CD14-positive monocyte (primary cell): ENCODE results near the gene C9orf50. TPM values are rescaled to one million over a fixed set of nuclear protein-coding genes. Genes with fewer than 3 reads are reported as not detected.
A peak's percentile ranks its signal among the peaks of the same experiment; 100 is the strongest.

Experiments
- DNase-seq, 3 donors: peaks; one replicate each; pipeline ENCODE4 v3.0.0-alpha.2; 2011 to 2022
- H2AFZ ChIP-seq: 2 replicates; pipeline ENCODE4 v1.6.0; 2012; ENCODE audit warnings: mild to moderate bottlenecking, low read depth, low read length, inconsistent platforms; ENCODE audit not compliant: insufficient read depth, poor library complexity, severe bottlenecking
- H3K27ac ChIP-seq, 2 donors: 1 replicate in 1 of 2; 2 replicates in 1 of 2; pipeline ENCODE4 v1.5.1; 2012 to 2013; ENCODE audit warnings: low read length in 2 of 2, control low read depth in 1 of 2, inconsistent platforms in 1 of 2, low read depth in 1 of 2, mild to moderate bottlenecking in 1 of 2
- H3K27me3 ChIP-seq, 2 donors: one replicate each; pipeline versions ENCODE4 v1.6.0 to v1.6.1; 2011 to 2013; ENCODE audit warnings: low read length in 2 of 2; ENCODE audit not compliant: control insufficient read depth in 2 of 2, insufficient read depth in 2 of 2
- H3K36me3 ChIP-seq, 2 donors: replicated peaks in 1 of 2; 1 replicate in 1 of 2; 2 replicates in 1 of 2; pipeline versions ENCODE4 v1.5.1 to v1.6.1; 2012 to 2013; ENCODE audit warnings: low read length in 2 of 2, control low read depth in 1 of 2, inconsistent platforms in 1 of 2, mild to moderate bottlenecking in 1 of 2; ENCODE audit not compliant: insufficient read depth in 2 of 2, control insufficient read depth in 1 of 2
- H3K4me1 ChIP-seq, 2 donors: 1 replicate in 1 of 2; 2 replicates in 1 of 2; pipeline versions ENCODE4 v1.5.1 to v1.6.1; 2012 to 2013; ENCODE audit warnings: low read length in 2 of 2, control low read depth in 1 of 2, inconsistent platforms in 1 of 2, mild to moderate bottlenecking in 1 of 2, moderate library complexity in 1 of 2; ENCODE audit not compliant: insufficient read depth in 2 of 2, control insufficient read depth in 1 of 2
- H3K4me2 ChIP-seq: replicated peaks from 2 replicates; pipeline ENCODE3; 2012; ENCODE audit warnings: low read length, moderate library complexity, mild to moderate bottlenecking; ENCODE audit not compliant: poor library complexity, severe bottlenecking; ENCODE audit errors: extremely low read depth
- H3K4me3 ChIP-seq, 3 experiments: fragments of 200-600 bp in 1 of 3; sonication (generic) in 1 of 3; replicated peaks in 1 of 3; 1 replicate in 2 of 3; 2 replicates in 1 of 3; pipeline ENCODE4 v1.5.1; 2011 to 2013; ENCODE audit warnings: low read length in 3 of 3, mild to moderate bottlenecking in 3 of 3, control low read depth in 2 of 3, low read depth in 2 of 3, inconsistent platforms in 1 of 3, moderate library complexity in 1 of 3
- H3K79me2 ChIP-seq: 2 replicates; pipeline ENCODE4 v1.6.0; 2012; ENCODE audit warnings: mild to moderate bottlenecking, control low read depth, inconsistent platforms, low read length, moderate library complexity; ENCODE audit not compliant: insufficient read depth
- H3K9ac ChIP-seq: 2 replicates; pipeline ENCODE4 v1.6.0; 2017; ENCODE audit warnings: low read length, mild to moderate bottlenecking; ENCODE audit not compliant: insufficient read depth, poor library complexity, severe bottlenecking
- H3K9me3 ChIP-seq, 2 donors: replicated peaks in 1 of 2; 1 replicate in 1 of 2; 2 replicates in 1 of 2; pipeline versions ENCODE4 v1.5.1 to v1.6.1; 2012 to 2013; ENCODE audit warnings: low read length in 2 of 2, control low read depth in 1 of 2; ENCODE audit not compliant: control insufficient read depth in 1 of 2, insufficient read depth in 1 of 2
- H4K20me1 ChIP-seq: 2 replicates; pipeline ENCODE4 v1.6.0; 2012; ENCODE audit warnings: mild to moderate bottlenecking, low read length, control low read depth, moderate library complexity; ENCODE audit not compliant: insufficient read depth
- H3K27ac Mint-ChIP-seq, 7 donors: one replicate each; pipeline ENCODE4 v1.8.0; 2020; ENCODE audit warnings: mild to moderate bottlenecking in 7 of 7, mixed read lengths in 7 of 7, moderate library complexity in 6 of 7, inconsistent platforms in 2 of 7
- H3K27me3 Mint-ChIP-seq, 3 donors: one replicate each; pipeline ENCODE4 v1.8.0; 2021 to 2022; ENCODE audit warnings: low read depth in 3 of 3, mild to moderate bottlenecking in 3 of 3, mixed read lengths in 3 of 3, moderate library complexity in 3 of 3, inconsistent platforms in 1 of 3
- H3K36me3 Mint-ChIP-seq, 2 donors: one replicate each; pipeline ENCODE4 v1.8.0; 2020; ENCODE audit warnings: mixed read lengths in 2 of 2, inconsistent platforms in 1 of 2, mild to moderate bottlenecking in 1 of 2
- H3K4me1 Mint-ChIP-seq: one replicate; pipeline ENCODE4 v1.8.0; 2020; ENCODE audit warnings: mild to moderate bottlenecking, mixed read lengths
- H3K4me3 Mint-ChIP-seq, 2 donors: one replicate each; pipeline ENCODE4 v1.8.0; 2020; ENCODE audit warnings: mild to moderate bottlenecking in 2 of 2, mixed read lengths in 2 of 2, moderate library complexity in 1 of 2
- H3K9me3 Mint-ChIP-seq, 7 donors: one replicate each; pipeline ENCODE4 v1.8.0; 2020 to 2022; ENCODE audit warnings: mixed read lengths in 7 of 7, mild to moderate bottlenecking in 6 of 7, moderate library complexity in 6 of 7, inconsistent platforms in 2 of 7
- CTCF ChIP-seq: fragments of 200-600 bp; IDR thresholded peaks from one replicate; pipeline ENCODE4 v1.8.0; 2022; ENCODE audit warnings: antibody characterized with exemption, mild to moderate bottlenecking
- WGBS: methylation state at CpG from one replicate; pipeline ENCODE4 v1.1.5; 2013; ENCODE audit warnings: missing lambda C conversion rate; ENCODE audit not compliant: insufficient coverage; 5-methylcytosine and 5-hydroxymethylcytosine counted together
- intact Hi-C, 2 donors: fragments of 100-400 bp; cut with micrococcal nuclease; formaldehyde crosslinking; loops; one replicate each; pipeline versions ENCODE4 v1.15.0 to v1.15.1; 2023
- polyA plus RNA-seq, 3 donors: library from polyadenylated mRNA; depleted of rRNA in 1 of 3; unstranded in 2 of 3; stranded (reverse) in 1 of 3; fragments of 300-500 nt in 2 of 3; fragments of >200 nt in 1 of 3; fragmentation: Illumina TruSeq in 2 of 3; gene quantifications; 1 replicate in 2 of 3; 2 replicates in 1 of 3; pipeline ENCODE4 v1.2.3, GENCODE V29; 2012 to 2021

C9orf50 gene
- polyA plus RNA-seq, 3 donors = not detected

- 7% methylated on average over 69 of the region's 88 CpGs for WGBS
- Histone ChIP-seq H3K27ac (no peak overlapping the region), H2AFZ (no peak overlapping the region), H3K4me2 (peak overlapping the region; percentile 58), H3K4me1 (peaks cover 0 to 5% of the 10 kb centered on the region in 2 donors), H3K27me3 (peaks cover 11 to 43% of the 10 kb centered on the region in 2 donors), H3K79me2 (no peaks in the 10 kb centered on the region), H3K4me3 (no peak overlapping the region), H3K36me3 (no peaks in the 10 kb centered on the region), H3K9ac (no peak overlapping the region), H4K20me1 (no peaks in the 10 kb centered on the region), H3K9me3 (no peaks in the 10 kb centered on the region)
- peaks cover 0 to 15% (median 2%) of the 10 kb centered on the region in 7 donors for H3K9me3 Mint-ChIP-seq
- intact Hi-C loops = no loop called here
- no peak for TF ChIP-seq CTCF
- H3K36me3 Mint-ChIP-seq = no peaks in the 10 kb centered on the region
- H3K4me1 Mint-ChIP-seq = peaks cover 8% of the 10 kb centered on the region
- H3K27me3 Mint-ChIP-seq = peaks cover 46 to 82% (median 62%) of the 10 kb centered on the region in 3 donors
- DNase-seq = no peak
- H3K27ac Mint-ChIP-seq = no peak overlapping the region
- H3K4me3 Mint-ChIP-seq = peak overlapping the region in 1 of 2 donors; percentile 75
Measured at GRCh38 chr9:129665814-129666520, 45.1 kb upstream of the C9orf50 start.

- intact Hi-C loops = no loop called here
Measured at GRCh38 chr9:129665389-129665775, 44.5 kb upstream of the C9orf50 start, which contains the start of gene PRRX2. Gene PRRX2 (plus strand): TSS chr9:129665647. CDS start chr9:129665868, 221 bp downstream.

More at GRCh38 chr9:129665389-129665775, 44.5 kb upstream of the C9orf50 start, which contains the start of gene PRRX2:
- H3K27me3 ChIP-seq = peaks cover 11 to 46% of the 10 kb centered on the region in 2 donors
- H3K27me3 Mint-ChIP-seq = peaks cover 49 to 86% (median 63%) of the 10 kb centered on the region in 3 donors
- no peak for DNase-seq
- no peaks in the 10 kb centered on the region for H3K9me3 ChIP-seq
- peaks cover 0 to 15% (median 2%) of the 10 kb centered on the region in 7 donors for H3K9me3 Mint-ChIP-seq
- no peaks in the 10 kb centered on the region for H3K36me3 ChIP-seq
- no peaks in the 10 kb centered on the region for H3K79me2 ChIP-seq
- H3K36me3 Mint-ChIP-seq = no peaks in the 10 kb centered on the region
- peaks cover 8% of the 10 kb centered on the region for H3K4me1 Mint-ChIP-seq
- WGBS = 0% methylated on average over 26 of the region's 37 CpGs
- H2AFZ ChIP-seq = peak within 1 kb of the TSS; percentile 61
- H3K9ac ChIP-seq = peak within 1 kb of the TSS; percentile 8
- H3K27ac Mint-ChIP-seq = no peak within 1 kb of the TSS
- H4K20me1 ChIP-seq = no peaks in the 10 kb centered on the region
- peaks cover 0 to 5% of the 10 kb centered on the region in 2 donors for H3K4me1 ChIP-seq
- TF ChIP-seq CTCF = no peak
- H3K27ac ChIP-seq = no peak within 1 kb of the TSS
- peak within 1 kb of the TSS in 1 of 3 experiments; percentile 51 for H3K4me3 ChIP-seq
- H3K4me3 Mint-ChIP-seq = peak within 1 kb of the TSS; percentile 52 to 85
- H3K4me2 ChIP-seq = peak within 1 kb of the TSS; percentile 58
